Right ventricle myocardium inferior (tissue), 1 donor: Measurements from ENCODE around the gene ACTL10. TPM values are rescaled to one million over a fixed set of nuclear protein-coding genes. Genes with fewer than 3 reads are reported as not detected.

ENCODE experiments used
- ATAC-seq: fragments of 200-7000 bp; cut with Tn5 transposase; one replicate; pipeline ENCODE4 v1.9.1; 2020; ENCODE audit warnings: mild to moderate bottlenecking, moderate library complexity
- DNase-seq: peaks from one replicate; pipeline ENCODE4 v3.0.0; 2021; ENCODE audit errors: missing footprints
- intact Hi-C: fragments of 100-400 bp; cut with DNase I; formaldehyde crosslinking; loops from one replicate; pipeline ENCODE4 v1.11.0; 2022
- total RNA-seq: library from RNA; stranded (reverse); fragmentation: NEBNext Ultra II Directional; extraction: Animal tissue kit (Norgen Biotek cat#: 25700); gene quantifications from one replicate; pipeline ENCODE4 v1.2.1, GENCODE V29; 2021
- donor health status: DM: no; HTN: yes; CAD: no; lungs with severe emphysema.

Gene ACTL10
- total RNA-seq, 1 donor from 2014 or later = 0.19 TPM

GRCh38 chr20:33659341-33660034, 7.3 kb upstream of the ACTL10 start:
- peak; percentile 56 for DNase-seq
- ATAC-seq = no peak
- intact Hi-C loops = no loop called here

GRCh38 chr20:33660035-33660684, 6.6 kb upstream of the ACTL10 start:
- ATAC-seq (no peak), DNase-seq (peak; percentile 53)
- intact Hi-C loops = no loop called here

GRCh38 chr20:33660685-33661058, 6.1 kb upstream of the ACTL10 start:
- peak; percentile 32 for DNase-seq
- ATAC-seq = no peak
- intact Hi-C loops = no loop called here

GRCh38 chr20:33662172-33662571, 4.6 kb upstream of the ACTL10 start, which contains the start of gene C20orf144:
Gene C20orf144, plus strand, starts transcription at chr20:33662327. Its CDS starts 19 bp downstream, at chr20:33662346.
- no peak for ATAC-seq
- intact Hi-C loops = no loop called here
- peak; percentile 31 for DNase-seq

GRCh38 chr20:33663161-33664084, 3.3 kb upstream of the ACTL10 start:
- peak; percentile 94 for DNase-seq
- peak; percentile 55 for ATAC-seq
- intact Hi-C loops = no loop called here

GRCh38 chr20:33664085-33664761, 2.5 kb upstream of the ACTL10 start:
- intact Hi-C loops = no loop called here
- ATAC-seq (no peak), DNase-seq (no peak)

- intact Hi-C loops = no loop called here
- DNase-seq = peak; percentile 13
- ATAC-seq = no peak
Measured at GRCh38 chr20:33664762-33665144, 2.0 kb upstream of the ACTL10 start.

- DNase-seq (peak; percentile 87), ATAC-seq (peak; percentile 22)
- intact Hi-C loops = no loop called here
Measured at GRCh38 chr20:33667245-33667675, 517 bp downstream of the ACTL10 start.

GRCh38 chr20:33667676-33668465, 1.1 kb downstream of the ACTL10 start:
- intact Hi-C loops = loop anchor here (2.0 kb wide), 1 partner anchor 211 kb away; no protein-coding TSS in a partner anchor
- ATAC-seq (peak; percentile 59), DNase-seq (peak; percentile 93)

- intact Hi-C loops = loop anchor here (2.0 kb wide), 1 partner anchor 212 kb away; no protein-coding TSS in a partner anchor
- no peak for DNase-seq
- ATAC-seq = no peak
Measured at GRCh38 chr20:33668466-33669155, 1.9 kb downstream of the ACTL10 start.

GRCh38 chr20:33669224-33669623, 2.5 kb downstream of the ACTL10 start:
- no peak for ATAC-seq

GRCh38 chr20:33669873-33670640, 3.3 kb downstream of the ACTL10 start:
- ATAC-seq (no peak), DNase-seq (no peak)
- intact Hi-C loops = loop anchor here (2.0 to 5.0 kb wide), 3 partner anchors 52 to 268 kb away; partner anchors contain the start of genes CDK5RAP1 and PXMP4

More at GRCh38 chr20:33669224-33669623, 2.5 kb downstream of the ACTL10 start:
- intact Hi-C loops = loop anchor here (2.0 kb wide), 1 partner anchor 212 kb away; no protein-coding TSS in a partner anchor
- no peak for DNase-seq

- ATAC-seq = no peak
- intact Hi-C loops = loop anchor here (5.0 kb wide), 2 partner anchors 51 to 269 kb away; partner anchors contain the start of genes CDK5RAP1 and PXMP4
- no peak for DNase-seq
Measured at GRCh38 chr20:33670715-33671499, 4.2 kb downstream of the ACTL10 start.

- intact Hi-C loops = loop anchor here (5.0 kb wide), 2 partner anchors 51 to 269 kb away; partner anchors contain the start of genes CDK5RAP1 and PXMP4
- ATAC-seq = no peak
Measured at GRCh38 chr20:33671573-33672288, 5.0 kb downstream of the ACTL10 start.

More at GRCh38 chr20:33671573-33672288, 5.0 kb downstream of the ACTL10 start:
- no peak for DNase-seq
